ENCODE measurements around the gene TTF2.

GRCh38 chr1:117130526-117130925 lies 70.4 kb downstream of the TTF2 start:
- TF ChIP-seq, protein P1, sequence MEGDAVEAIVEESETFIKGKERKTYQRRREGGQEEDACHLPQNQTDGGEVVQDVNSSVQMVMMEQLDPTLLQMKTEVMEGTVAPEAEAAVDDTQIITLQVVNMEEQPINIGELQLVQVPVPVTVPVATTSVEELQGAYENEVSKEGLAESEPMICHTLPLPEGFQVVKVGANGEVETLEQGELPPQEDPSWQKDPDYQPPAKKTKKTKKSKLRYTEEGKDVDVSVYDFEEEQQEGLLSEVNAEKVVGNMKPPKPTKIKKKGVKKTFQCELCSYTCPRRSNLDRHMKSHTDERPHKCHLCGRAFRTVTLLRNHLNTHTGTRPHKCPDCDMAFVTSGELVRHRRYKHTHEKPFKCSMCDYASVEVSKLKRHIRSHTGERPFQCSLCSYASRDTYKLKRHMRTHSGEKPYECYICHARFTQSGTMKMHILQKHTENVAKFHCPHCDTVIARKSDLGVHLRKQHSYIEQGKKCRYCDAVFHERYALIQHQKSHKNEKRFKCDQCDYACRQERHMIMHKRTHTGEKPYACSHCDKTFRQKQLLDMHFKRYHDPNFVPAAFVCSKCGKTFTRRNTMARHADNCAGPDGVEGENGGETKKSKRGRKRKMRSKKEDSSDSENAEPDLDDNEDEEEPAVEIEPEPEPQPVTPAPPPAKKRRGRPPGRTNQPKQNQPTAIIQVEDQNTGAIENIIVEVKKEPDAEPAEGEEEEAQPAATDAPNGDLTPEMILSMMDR (IDR thresholded peaks at IDR 0.05; ENCODE audit: insufficient read depth, low read length, poor library complexity, severe bottlenecking): no peak
- TF ChIP-seq EZH2phosphoT487 (conservative IDR thresholded peaks at IDR 0.05; ENCODE audit: low read length): no peak
